WTC11 (cell line): ENCODE measurements around the gene RPS6KL1. TPM values are rescaled to one million over a fixed set of nuclear protein-coding genes. Genes with fewer than 3 reads are reported as not detected.

ENCODE experiments used
- ATAC-seq: fragments of 200-7000 bp; cut with Tn5 transposase; 2 replicates; pipeline ENCODE4 v1.10.0; 2021; ENCODE audit warnings: mild to moderate bottlenecking, moderate library complexity
- CTCF ChIA-PET: fragments of 300-600 bp; sonication (Branson Sonifier 250); formaldehyde crosslinking; loops from one replicate; lab custom pipeline; 2021; ENCODE audit warnings: antibody characterized with exemption; lab: Charles Lee
- POLR2A ChIA-PET: fragments of 350-600 bp; sonication (Branson Sonifier 250); formaldehyde crosslinking; loops from one replicate; lab custom pipeline; 2021; ENCODE audit warnings: antibody characterized with exemption; lab: Charles Lee
- DNase-seq: peaks from one replicate; pipeline ENCODE4 v3.0.0; 2021; ENCODE audit warnings: low spot score
- H3K27ac Mint-ChIP-seq: 2 replicates; pipeline ENCODE4 v1.8.0; 2021; ENCODE audit warnings: mixed read lengths
- H3K27me3 Mint-ChIP-seq: 2 replicates; pipeline ENCODE4 v1.8.0; 2021; ENCODE audit warnings: low read depth, mild to moderate bottlenecking, moderate library complexity, mixed read lengths
- H3K36me3 Mint-ChIP-seq: 2 replicates; pipeline ENCODE4 v1.8.0; 2021; ENCODE audit warnings: mixed read lengths
- H3K4me1 Mint-ChIP-seq: 2 replicates; pipeline ENCODE4 v1.8.0; 2022; ENCODE audit warnings: mixed read lengths
- H3K4me3 Mint-ChIP-seq: 2 replicates; pipeline ENCODE4 v1.8.0; 2021; ENCODE audit warnings: mild to moderate bottlenecking, moderate library complexity, mixed read lengths
- H3K9me3 Mint-ChIP-seq: 2 replicates; pipeline ENCODE4 v1.8.0; 2021; ENCODE audit warnings: mixed read lengths
- CBFB ChIP-seq: sonication (generic); formaldehyde crosslinking; IDR thresholded peaks from 2 replicates; pipeline ENCODE4 v1.8.1; 2022; ENCODE audit warnings: mild to moderate bottlenecking, low read depth, missing genetic modification reagents
- E2F1 ChIP-seq: sonication (generic); formaldehyde crosslinking; IDR thresholded peaks from 2 replicates; pipeline ENCODE4 v1.8.0; 2022; ENCODE audit warnings: mild to moderate bottlenecking, missing genetic modification reagents
- E2F4 ChIP-seq: sonication (generic); formaldehyde crosslinking; IDR thresholded peaks from 2 replicates; pipeline ENCODE4 v1.8.1; 2022; ENCODE audit warnings: low read depth, mild to moderate bottlenecking, moderate library complexity, missing genetic modification reagents, borderline replicate concordance
- EMX1 ChIP-seq: fragments of 250-450 bp; sonication (Bioruptor Pico); IDR thresholded peaks from 2 replicates; pipeline ENCODE4 v1.8.0; 2021; ENCODE audit warnings: mild to moderate bottlenecking
- HMGXB4 ChIP-seq: sonication (generic); formaldehyde crosslinking; IDR thresholded peaks from 2 replicates; pipeline ENCODE4 v1.8.1; 2023; ENCODE audit warnings: mild to moderate bottlenecking, moderate library complexity, missing genetic modification reagents
- JUN ChIP-seq: sonication (generic); formaldehyde crosslinking; IDR thresholded peaks from 2 replicates; pipeline ENCODE4 v1.8.0; 2023; ENCODE audit warnings: mild to moderate bottlenecking, missing genetic modification reagents
- MAX ChIP-seq: sonication (generic); formaldehyde crosslinking; IDR thresholded peaks from 2 replicates; pipeline ENCODE4 v1.8.0; 2022; ENCODE audit warnings: mild to moderate bottlenecking, missing genetic modification reagents
- NR3C1 ChIP-seq: sonication (generic); formaldehyde crosslinking; conservative IDR thresholded peaks from 2 replicates; pipeline ENCODE4 v1.8.1; 2023; ENCODE audit warnings: low read depth, mild to moderate bottlenecking, missing genetic modification reagents
- SMAD3 ChIP-seq: sonication (generic); formaldehyde crosslinking; IDR thresholded peaks from 2 replicates; pipeline ENCODE4 v1.8.0; 2022; ENCODE audit warnings: missing genetic modification reagents, mild to moderate bottlenecking, borderline replicate concordance
- SOX15 ChIP-seq: fragments of 250-450 bp; sonication (Bioruptor Pico); IDR thresholded peaks from 2 replicates; pipeline ENCODE4 v1.9.0; 2021; ENCODE audit warnings: mild to moderate bottlenecking
- TCF7 ChIP-seq: sonication (generic); formaldehyde crosslinking; IDR thresholded peaks from 2 replicates; pipeline ENCODE4 v1.8.0; 2022; ENCODE audit warnings: mild to moderate bottlenecking, low read depth, missing genetic modification reagents, moderate library complexity
- ZNF232 ChIP-seq: sonication (generic); formaldehyde crosslinking; IDR thresholded peaks from 2 replicates; pipeline ENCODE4 v1.8.0; 2022; ENCODE audit warnings: mild to moderate bottlenecking, missing genetic modification reagents
- ZNF671 ChIP-seq: fragments of 250-450 bp; sonication (Bioruptor Pico); IDR thresholded peaks from 2 replicates; pipeline ENCODE4 v1.8.0; 2021; ENCODE audit warnings: mild to moderate bottlenecking
- total RNA-seq: library from RNA; stranded (reverse); gene quantifications from 3 replicates; pipeline ENCODE4 v1.2.3, GENCODE V29; 2021
- TF ChIP-seq, protein P1 (sequence below): sonication (generic); formaldehyde crosslinking; IDR thresholded peaks from 2 replicates; pipeline ENCODE4 v1.8.0; 2023; ENCODE audit warnings: mild to moderate bottlenecking, missing genetic modification reagents
- TF ChIP-seq, protein P2 (sequence below): fragments of 250-450 bp; sonication (Bioruptor Pico); IDR thresholded peaks from 2 replicates; pipeline ENCODE4 v2.1.2; 2022; ENCODE audit warnings: mild to moderate bottlenecking, moderate library complexity

Gene RPS6KL1
- total RNA-seq, 1 experiment from 2014 or later = 10.6 TPM

GRCh38 chr14:74952180-74952665, 29.2 kb upstream of the RPS6KL1 start:
- Mint-ChIP-seq H3K36me3 (no peaks in the 10 kb centered on the region), H3K9me3 (no peaks in the 10 kb centered on the region), H3K27ac (no peak overlapping the region), H3K4me3 (no peak overlapping the region), H3K27me3 (peaks cover 14% of the 10 kb centered on the region), H3K4me1 (peaks cover 12% of the 10 kb centered on the region)
- DNase-seq (no peak), ATAC-seq (no peak)
- ChIA-PET CTCF (interaction anchor here (0.6 kb wide), 2 partner anchors 10 to 91 kb away, joined by 3 to 4 read pairs; no protein-coding TSS in a partner anchor), POLR2A (no interaction called here)
- TF ChIP-seq SOX15 (CRISPR knock-in tag) (no peak), ZNF232 (CRISPR knock-in tag) (no peak), E2F4 (CRISPR knock-in tag) (no peak), ZNF671 (CRISPR knock-in tag) (no peak), HMGXB4 (CRISPR knock-in tag) (no peak), TCF7 (CRISPR knock-in tag) (no peak), E2F1 (CRISPR knock-in tag) (no peak), MAX (no peak), EMX1 (CRISPR knock-in tag) (no peak), CBFB (CRISPR knock-in tag) (no peak), NR3C1 (CRISPR knock-in tag) (no peak), JUN (CRISPR knock-in tag) (no peak)
- TF ChIP-seq, protein P1, sequence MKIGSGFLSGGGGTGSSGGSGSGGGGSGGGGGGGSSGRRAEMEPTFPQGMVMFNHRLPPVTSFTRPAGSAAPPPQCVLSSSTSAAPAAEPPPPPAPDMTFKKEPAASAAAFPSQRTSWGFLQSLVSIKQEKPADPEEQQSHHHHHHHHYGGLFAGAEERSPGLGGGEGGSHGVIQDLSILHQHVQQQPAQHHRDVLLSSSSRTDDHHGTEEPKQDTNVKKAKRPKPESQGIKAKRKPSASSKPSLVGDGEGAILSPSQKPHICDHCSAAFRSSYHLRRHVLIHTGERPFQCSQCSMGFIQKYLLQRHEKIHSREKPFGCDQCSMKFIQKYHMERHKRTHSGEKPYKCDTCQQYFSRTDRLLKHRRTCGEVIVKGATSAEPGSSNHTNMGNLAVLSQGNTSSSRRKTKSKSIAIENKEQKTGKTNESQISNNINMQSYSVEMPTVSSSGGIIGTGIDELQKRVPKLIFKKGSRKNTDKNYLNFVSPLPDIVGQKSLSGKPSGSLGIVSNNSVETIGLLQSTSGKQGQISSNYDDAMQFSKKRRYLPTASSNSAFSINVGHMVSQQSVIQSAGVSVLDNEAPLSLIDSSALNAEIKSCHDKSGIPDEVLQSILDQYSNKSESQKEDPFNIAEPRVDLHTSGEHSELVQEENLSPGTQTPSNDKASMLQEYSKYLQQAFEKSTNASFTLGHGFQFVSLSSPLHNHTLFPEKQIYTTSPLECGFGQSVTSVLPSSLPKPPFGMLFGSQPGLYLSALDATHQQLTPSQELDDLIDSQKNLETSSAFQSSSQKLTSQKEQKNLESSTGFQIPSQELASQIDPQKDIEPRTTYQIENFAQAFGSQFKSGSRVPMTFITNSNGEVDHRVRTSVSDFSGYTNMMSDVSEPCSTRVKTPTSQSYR (CRISPR knock-in tag) = no peak
- TF ChIP-seq, protein P2, sequence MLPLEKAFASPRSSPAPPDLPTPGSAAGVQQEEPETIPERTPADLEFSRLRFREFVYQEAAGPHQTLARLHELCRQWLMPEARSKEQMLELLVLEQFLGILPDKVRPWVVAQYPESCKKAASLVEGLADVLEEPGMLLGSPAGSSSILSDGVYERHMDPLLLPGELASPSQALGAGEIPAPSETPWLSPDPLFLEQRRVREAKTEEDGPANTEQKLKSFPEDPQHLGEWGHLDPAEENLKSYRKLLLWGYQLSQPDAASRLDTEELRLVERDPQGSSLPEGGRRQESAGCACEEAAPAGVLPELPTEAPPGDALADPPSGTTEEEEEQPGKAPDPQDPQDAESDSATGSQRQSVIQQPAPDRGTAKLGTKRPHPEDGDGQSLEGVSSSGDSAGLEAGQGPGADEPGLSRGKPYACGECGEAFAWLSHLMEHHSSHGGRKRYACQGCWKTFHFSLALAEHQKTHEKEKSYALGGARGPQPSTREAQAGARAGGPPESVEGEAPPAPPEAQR (CRISPR knock-in tag) = no peak

DNA sequence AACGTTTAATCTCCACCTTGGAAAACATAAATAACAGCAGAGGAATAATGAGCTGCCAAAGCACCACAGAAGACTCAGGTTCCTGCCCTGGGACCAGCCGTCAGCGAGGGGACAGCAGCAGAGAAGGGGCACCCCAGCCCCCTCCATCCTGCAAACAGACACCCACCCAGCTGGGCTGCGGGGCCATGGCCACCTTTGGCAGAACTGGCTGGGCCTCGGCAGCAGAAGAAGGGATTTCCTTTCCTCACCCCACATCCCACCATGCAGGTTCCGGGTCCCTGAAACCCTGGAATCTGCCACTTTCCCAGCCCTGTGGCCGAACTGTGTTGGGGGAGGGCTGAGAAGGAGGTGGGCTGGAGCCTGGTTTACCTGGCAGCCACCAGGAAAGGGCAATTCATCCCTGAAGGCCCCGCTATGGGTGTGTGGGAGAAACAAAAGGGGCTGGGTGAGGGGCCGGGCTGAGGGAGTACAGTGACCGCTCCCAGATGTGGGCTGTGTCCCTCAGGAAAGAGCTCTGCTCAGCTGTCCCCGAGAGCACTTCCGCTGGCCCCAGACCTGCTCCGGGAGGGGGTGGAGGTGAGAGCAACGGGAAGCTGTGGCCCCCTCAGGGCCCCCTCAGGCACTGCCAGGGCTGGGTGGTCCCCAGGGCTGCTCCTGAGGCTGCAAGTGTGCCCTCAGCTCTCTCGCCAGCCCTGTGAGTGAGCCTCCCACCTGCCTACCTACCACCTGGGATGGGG, 28.6 kb upstream of the RPS6KL1 start:
- no peak for ATAC-seq
- ChIA-PET CTCF (interaction anchor here (0.6 kb wide), 2 partner anchors 9 to 91 kb away, joined by 3 to 4 read pairs; no protein-coding TSS in a partner anchor), POLR2A (no interaction called here)
- H3K27me3 Mint-ChIP-seq = peaks cover 9% of the 10 kb centered on the region
- H3K4me1 Mint-ChIP-seq = peaks cover 12% of the 10 kb centered on the region
- no peaks in the 10 kb centered on the region for H3K9me3 Mint-ChIP-seq
- no peak for DNase-seq
- TF ChIP-seq NR3C1 (CRISPR knock-in tag) (no peak), SMAD3 (CRISPR knock-in tag) (no peak), JUN (CRISPR knock-in tag) (no peak)
- H3K27ac Mint-ChIP-seq = peak overlapping the region; percentile 51
- no peaks in the 10 kb centered on the region for H3K36me3 Mint-ChIP-seq
- H3K4me3 Mint-ChIP-seq = no peak overlapping the region
